ENCODE measurements around the gene GNB1. TPM values are rescaled to one million over a fixed set of nuclear protein-coding genes. Genes with fewer than 3 reads are reported as not detected.

Gene GNB1
- total RNA-seq, 1 experiment from 2014 or later = 400 TPM

GRCh38 chr1:1899967-1900327, 9.1 kb upstream of the GNB1 start:
- TF ChIP-seq CTCF (conservative IDR thresholded peaks at IDR 0.05) = no peak
- Histone ChIP-seq H3K4me2 (ENCODE audit: insufficient read depth, insufficient read length, low read length) (no peak overlapping the region), H3K27ac (ENCODE audit: insufficient read length, low read depth, low read length) (no peak overlapping the region), H3K79me2 (ENCODE audit: insufficient read depth, low read length) (no peaks in the 10 kb centered on the region), H4K91ac (ENCODE audit: insufficient read length, low read depth, low read length) (no peak overlapping the region), H3K9ac (ENCODE audit: extremely low read depth, insufficient read length, low read length) (no peak overlapping the region), H2BK12ac (ENCODE audit: insufficient read length, low read depth, low read length) (no peak overlapping the region), H3K18ac (ENCODE audit: insufficient read length, low read depth, low read length) (no peak overlapping the region), H3K4me1 (ENCODE audit: insufficient read depth, low read length) (0 out of 2 replicates have a peak, but pooled peaks cover under 1% of the 10 kb centered on the region), H2BK5ac (ENCODE audit: insufficient read length, low read length) (no peak overlapping the region), H3K79me1 (ENCODE audit: insufficient read depth, low read depth, low read length, poor library complexity, severe bottlenecking) (no peaks in the 10 kb centered on the region), H2BK20ac (ENCODE audit: low read depth, low read length, poor library complexity, severe bottlenecking) (no peak overlapping the region), H4K5ac (ENCODE audit: insufficient read length, low read depth, low read length) (no peak overlapping the region), H2BK120ac (ENCODE audit: low read depth, low read length, poor library complexity, severe bottlenecking) (no peak overlapping the region), H3T11ph (ENCODE audit: low read length) (no peak overlapping the region), H3K9me3 (ENCODE audit: control insufficient read depth, low read depth, low read length) (no peaks in the 10 kb centered on the region), H3K23me2 (ENCODE audit: insufficient read length, low read depth, low read length, poor library complexity, severe bottlenecking) (no peaks in the 10 kb centered on the region), H2AK5ac (ENCODE audit: insufficient read length, low read length) (no peak overlapping the region), H3K27me3 (ENCODE audit: insufficient read depth, low read length) (no peaks in the 10 kb centered on the region), H2AFZ (ENCODE audit: low read length) (no peak overlapping the region), H3K4ac (ENCODE audit: low read depth, low read length) (no peak overlapping the region), H4K8ac (replicated peaks; ENCODE audit: insufficient read length, low read depth, low read length) (no peak overlapping the region), H3K14ac (ENCODE audit: insufficient read depth, low read length) (no peak overlapping the region; the same call in 1 of the 2 replicates), H3K56ac (ENCODE audit: insufficient read length, low read depth, low read length) (no peak overlapping the region), H3K23ac (ENCODE audit: insufficient read length, low read depth, low read length) (no peak overlapping the region), H2BK15ac (ENCODE audit: low read depth, low read length) (no peak overlapping the region), H4K20me1 (ENCODE audit: control insufficient read depth, insufficient read depth, insufficient read length) (no peaks in the 10 kb centered on the region)
- no CpG with 5 or more reads among the region's 9 CpGs for WGBS (ENCODE audit: extremely low coverage, insufficient read length, low lambda C conversion rate)
- Mint-ChIP-seq H3K4me3 (no peak overlapping the region), H3K36me3 (ENCODE audit: insufficient read depth in 1 of 3, low read depth in 3 of 3) (no peaks in the 10 kb centered on the region), H3K4me1 (peaks cover 10 to 17% of the 10 kb centered on the region in 2 experiments), H3K27ac (no peak overlapping the region), H3K27me3 (ENCODE audit: low read depth) (peaks cover 6% of the 10 kb centered on the region), H3K9me3 (peaks cover 6% of the 10 kb centered on the region in 2 experiments; a peak in 3 of 5 replicates)
- DNase-seq = no peak

All from H9 (cell line).